Left ventricle myocardium inferior (tissue), 1 donor: ENCODE results near the gene GID8. TPM values are rescaled to one million over a fixed set of nuclear protein-coding genes. Genes with fewer than 3 reads are reported as not detected.

Source experiments
- DNase-seq: peaks from one replicate; pipeline ENCODE4 v3.0.0-alpha.2; 2020
- H3K27ac ChIP-seq: fragments of 200-600 bp; replicated peaks from 2 replicates; pipeline ENCODE4 v1.8.0; 2021
- H3K27me3 ChIP-seq: fragments of 200-600 bp; 2 replicates; pipeline ENCODE4 v1.8.0; 2021; ENCODE audit warnings: low read depth
- H3K36me3 ChIP-seq: fragments of 200-600 bp; 2 replicates; pipeline ENCODE4 v1.8.0; 2021
- H3K4me1 ChIP-seq: fragments of 200-600 bp; 2 replicates; pipeline ENCODE4 v1.8.0; 2021
- H3K4me3 ChIP-seq: fragments of 200-600 bp; 2 replicates; pipeline ENCODE4 v1.8.0; 2021; ENCODE audit warnings: mild to moderate bottlenecking, moderate library complexity
- H3K9me3 ChIP-seq: fragments of 200-600 bp; replicated peaks from 2 replicates; pipeline ENCODE4 v1.8.0; 2021
- intact Hi-C: fragments of 100-400 bp; cut with micrococcal nuclease; formaldehyde crosslinking; loops from one replicate; pipeline ENCODE4 v1.11.0; 2022
- total RNA-seq: library from RNA; stranded (reverse); fragmentation: NEBNext Ultra II Directional; extraction: Animal tissue kit (Norgen Biotek cat#: 25700); gene quantifications from one replicate; pipeline ENCODE4 v1.2.1, GENCODE V29; 2021
- TF ChIP-seq, protein P1 (sequence below): fragments of 200-600 bp; IDR thresholded peaks from 2 replicates; pipeline ENCODE4 v1.8.0; 2021; ENCODE audit warnings: antibody characterized with exemption, mild to moderate bottlenecking, borderline replicate concordance
- donor health status: DM: no; HTN: yes; CAD: no; lungs with severe emphysema.

GID8 gene
- total RNA-seq, 1 donor from 2014 or later: 16.2 TPM

DNA sequence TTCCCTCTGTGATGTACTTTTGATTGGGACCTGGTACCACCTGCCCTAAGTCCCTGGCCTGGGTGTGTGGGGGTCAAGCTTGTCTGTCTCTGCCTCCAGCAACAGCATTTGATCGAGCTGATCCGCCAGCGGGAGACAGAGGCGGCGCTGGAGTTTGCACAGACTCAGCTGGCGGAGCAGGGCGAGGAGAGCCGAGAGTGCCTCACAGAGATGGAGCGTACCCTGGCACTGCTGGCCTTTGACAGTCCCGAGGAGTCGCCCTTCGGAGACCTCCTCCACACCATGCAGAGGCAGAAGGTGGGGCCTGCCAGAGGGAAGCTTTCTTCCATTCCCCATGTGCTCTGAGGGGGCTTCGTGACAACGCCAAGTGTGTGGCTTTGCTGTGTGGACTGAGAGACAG lies 5.4 kb downstream of the GID8 start:
- Histone ChIP-seq H3K27me3 (no peaks in the 10 kb centered on the region), H3K4me1 (peaks cover 73% of the 10 kb centered on the region), H3K9me3 (no peaks in the 10 kb centered on the region), H3K27ac (no peak overlapping the region), H3K36me3 (peaks cover 57% of the 10 kb centered on the region), H3K4me3 (no peak overlapping the region)
- TF ChIP-seq, protein P1, sequence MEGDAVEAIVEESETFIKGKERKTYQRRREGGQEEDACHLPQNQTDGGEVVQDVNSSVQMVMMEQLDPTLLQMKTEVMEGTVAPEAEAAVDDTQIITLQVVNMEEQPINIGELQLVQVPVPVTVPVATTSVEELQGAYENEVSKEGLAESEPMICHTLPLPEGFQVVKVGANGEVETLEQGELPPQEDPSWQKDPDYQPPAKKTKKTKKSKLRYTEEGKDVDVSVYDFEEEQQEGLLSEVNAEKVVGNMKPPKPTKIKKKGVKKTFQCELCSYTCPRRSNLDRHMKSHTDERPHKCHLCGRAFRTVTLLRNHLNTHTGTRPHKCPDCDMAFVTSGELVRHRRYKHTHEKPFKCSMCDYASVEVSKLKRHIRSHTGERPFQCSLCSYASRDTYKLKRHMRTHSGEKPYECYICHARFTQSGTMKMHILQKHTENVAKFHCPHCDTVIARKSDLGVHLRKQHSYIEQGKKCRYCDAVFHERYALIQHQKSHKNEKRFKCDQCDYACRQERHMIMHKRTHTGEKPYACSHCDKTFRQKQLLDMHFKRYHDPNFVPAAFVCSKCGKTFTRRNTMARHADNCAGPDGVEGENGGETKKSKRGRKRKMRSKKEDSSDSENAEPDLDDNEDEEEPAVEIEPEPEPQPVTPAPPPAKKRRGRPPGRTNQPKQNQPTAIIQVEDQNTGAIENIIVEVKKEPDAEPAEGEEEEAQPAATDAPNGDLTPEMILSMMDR: no peak
- intact Hi-C loops: no loop called here
- no peak for DNase-seq

DNA sequence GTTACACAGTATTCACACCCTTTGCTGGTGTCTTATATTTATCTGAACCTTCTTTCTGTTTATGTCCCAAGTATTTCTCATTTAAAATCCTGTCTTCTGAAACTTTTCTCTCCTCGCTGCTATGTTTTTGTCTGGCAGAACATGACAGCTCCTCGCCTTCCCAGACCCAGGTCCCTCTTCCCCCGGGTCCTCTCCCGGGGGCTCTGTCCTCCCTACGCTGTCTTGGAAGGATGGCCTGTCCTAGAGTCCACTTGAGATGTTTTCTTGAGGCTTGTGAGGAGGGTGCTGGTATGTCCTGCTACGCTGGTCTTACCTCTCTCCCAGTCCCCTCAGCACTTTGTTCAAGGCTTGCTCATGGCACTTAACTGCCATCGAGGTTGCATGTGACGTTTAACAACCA lies 6.2 kb downstream of the GID8 start:
- Histone ChIP-seq H3K27me3 (no peaks in the 10 kb centered on the region), H3K9me3 (no peaks in the 10 kb centered on the region), H3K4me3 (no peak overlapping the region), H3K4me1 (peaks cover 65% of the 10 kb centered on the region), H3K27ac (no peak overlapping the region), H3K36me3 (peaks cover 63% of the 10 kb centered on the region)
- intact Hi-C loops: no loop called here
- TF ChIP-seq, protein P1: no peak
- DNase-seq: no peak

DNA sequence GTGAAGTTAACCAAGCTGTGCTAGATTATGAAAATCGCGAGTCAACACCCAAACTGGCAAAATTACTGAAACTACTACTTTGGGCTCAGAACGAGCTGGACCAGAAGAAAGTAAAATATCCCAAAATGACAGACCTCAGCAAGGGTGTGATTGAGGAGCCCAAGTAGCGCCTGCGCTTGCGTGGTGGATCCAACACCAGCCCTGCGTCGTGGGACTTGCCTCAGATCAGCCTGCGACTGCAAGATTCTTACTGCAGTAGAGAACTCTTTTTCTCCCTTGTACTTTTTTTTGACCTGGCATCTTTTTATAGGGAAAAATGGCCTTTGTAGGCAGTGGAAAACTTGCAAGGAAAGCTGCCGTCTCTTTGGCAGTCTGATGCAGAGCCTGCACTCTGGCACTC lies 6.8 kb downstream of the GID8 start:
- H3K4me3 ChIP-seq: no peak overlapping the region
- peaks cover 68% of the 10 kb centered on the region for H3K36me3 ChIP-seq
- H3K4me1 ChIP-seq: peaks cover 60% of the 10 kb centered on the region
- no peak for DNase-seq
- intact Hi-C loops: no loop called here
- TF ChIP-seq, protein P1: no peak
- H3K27ac ChIP-seq: no peak overlapping the region
- H3K9me3 ChIP-seq: peaks cover 4% of the 10 kb centered on the region
- H3K27me3 ChIP-seq: no peaks in the 10 kb centered on the region

DNA sequence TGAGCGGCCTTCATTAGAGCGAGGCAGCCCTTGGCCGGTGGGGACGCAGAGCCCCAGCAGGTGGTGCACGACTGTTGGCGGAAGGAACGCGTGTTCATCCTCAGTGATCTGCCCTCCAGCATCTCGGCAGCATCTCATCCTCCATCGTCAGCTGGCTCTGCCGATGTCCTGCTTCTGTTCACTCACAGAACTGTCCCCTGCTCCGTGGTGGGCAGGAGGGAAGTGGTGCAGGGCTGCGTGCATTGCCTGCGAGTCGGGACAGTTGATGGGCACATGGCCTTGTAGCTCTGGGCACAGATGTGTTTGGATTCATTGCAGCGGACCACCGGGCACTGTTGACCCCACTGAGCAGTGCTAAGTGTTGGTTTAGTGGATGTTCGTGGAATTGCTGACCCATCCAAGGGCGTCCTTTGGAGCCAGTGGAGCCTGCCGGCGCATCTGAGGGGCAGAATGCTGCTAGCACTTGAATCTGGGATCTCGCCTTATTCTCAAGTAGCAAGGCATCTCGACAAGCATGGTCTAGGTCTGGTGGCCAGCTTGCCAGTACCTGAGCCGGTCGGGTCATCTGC lies 7.9 kb downstream of the GID8 start:
- intact Hi-C loops: no loop called here
- TF ChIP-seq, protein P1: no peak
- Histone ChIP-seq H3K4me3 (no peak overlapping the region), H3K27ac (no peak overlapping the region), H3K27me3 (no peaks in the 10 kb centered on the region), H3K9me3 (peaks cover 4% of the 10 kb centered on the region), H3K4me1 (peaks cover 51% of the 10 kb centered on the region), H3K36me3 (peaks cover 76% of the 10 kb centered on the region)
- no peak for DNase-seq

- peak; percentile 47 for DNase-seq
- Histone ChIP-seq H3K27ac (peak overlapping the region; percentile 17), H3K36me3 (peaks cover 67% of the 10 kb centered on the region), H3K9me3 (peaks cover 4% of the 10 kb centered on the region), H3K4me1 (peaks cover 42% of the 10 kb centered on the region), H3K4me3 (peak overlapping the region; percentile 14), H3K27me3 (no peaks in the 10 kb centered on the region)
- TF ChIP-seq, protein P1: no peak
- intact Hi-C loops: no loop called here
These were observed 9.0 kb downstream of the GID8 start for GRCh38 chr20:62946918-62947317.
